HepG2 (cell line): ENCODE data around the gene ZKSCAN3. TPM values are rescaled to one million over a fixed set of nuclear protein-coding genes. Genes with fewer than 3 reads are reported as not detected.
A peak's percentile ranks its signal among the peaks of the same experiment; 100 is the strongest.

ENCODE experiments used
- ELF3 ChIP-seq: IDR thresholded peaks from 2 replicates; pipeline ENCODE4 v1.6.1; 2016; ENCODE audit warnings: missing genetic modification reagents, missing compliant biosample characterization
- GMEB1 ChIP-seq: sonication (generic); formaldehyde crosslinking; IDR thresholded peaks from 2 replicates; pipeline ENCODE4 v1.5.1; 2020; ENCODE audit warnings: missing genetic modification reagents, mild to moderate bottlenecking, borderline replicate concordance
- HDAC1 ChIP-seq: sonication (generic); formaldehyde crosslinking; IDR thresholded peaks from 2 replicates; pipeline ENCODE4 v1.5.1; 2020; ENCODE audit warnings: mild to moderate bottlenecking, missing genetic modification reagents
- HMG20B ChIP-seq: conservative IDR thresholded peaks from 2 replicates; pipeline ENCODE4 v1.6.1; 2016; ENCODE audit warnings: missing genetic modification reagents, missing compliant biosample characterization
- MED13 ChIP-seq: sonication (generic); formaldehyde crosslinking; IDR thresholded peaks from 2 replicates; pipeline ENCODE4 v1.5.0; 2020; ENCODE audit warnings: missing genetic modification reagents
- MIER3 ChIP-seq: IDR thresholded peaks from 2 replicates; pipeline ENCODE4 v1.6.1; 2016; ENCODE audit warnings: missing compliant biosample characterization, borderline replicate concordance
- RFXAP ChIP-seq: sonication (generic); formaldehyde crosslinking; IDR thresholded peaks from 2 replicates; pipeline ENCODE4 v1.4.0; 2020; ENCODE audit warnings: missing genetic modification reagents, borderline replicate concordance
- SKIL ChIP-seq: sonication (generic); formaldehyde crosslinking; IDR thresholded peaks from 2 replicates; pipeline ENCODE4 v1.8.0; 2022; ENCODE audit warnings: missing genetic modification reagents, mild to moderate bottlenecking, moderate library complexity, borderline replicate concordance
- SNAPC5 ChIP-seq: sonication (generic); formaldehyde crosslinking; IDR thresholded peaks from 2 replicates; pipeline ENCODE4 v1.8.1; 2023; ENCODE audit warnings: mild to moderate bottlenecking, missing genetic modification reagents, borderline replicate concordance
- TAF1 ChIP-seq: sonication (generic); formaldehyde crosslinking; IDR thresholded peaks from 2 replicates; pipeline ENCODE4 v1.4.0; 2020; ENCODE audit warnings: missing genetic modification reagents
- YEATS2 ChIP-seq: sonication (generic); formaldehyde crosslinking; IDR thresholded peaks from 2 replicates; pipeline ENCODE4 v1.4.0; 2020; ENCODE audit warnings: missing genetic modification reagents, borderline replicate concordance
- ZNF484 ChIP-seq: sonication (generic); formaldehyde crosslinking; IDR thresholded peaks from 2 replicates; pipeline ENCODE4 v1.5.1; 2020; ENCODE audit warnings: mild to moderate bottlenecking, low read depth, missing genetic modification reagents, borderline replicate concordance
- ZNF530 ChIP-seq: sonication (generic); formaldehyde crosslinking; IDR thresholded peaks from 2 replicates; pipeline ENCODE4 v1.5.0; 2020; ENCODE audit warnings: low read depth, mild to moderate bottlenecking, missing genetic modification reagents
- ZNF567 ChIP-seq: sonication (generic); formaldehyde crosslinking; IDR thresholded peaks from 2 replicates; pipeline ENCODE4 v1.8.1; 2023; ENCODE audit warnings: mild to moderate bottlenecking, missing genetic modification reagents, borderline replicate concordance
- ZNF761 ChIP-seq: sonication (generic); formaldehyde crosslinking; conservative IDR thresholded peaks from 2 replicates; pipeline ENCODE4 v1.4.0; 2020; ENCODE audit warnings: mild to moderate bottlenecking, missing genetic modification reagents
- ZNF792 ChIP-seq: IDR thresholded peaks from 2 replicates; pipeline ENCODE4 v1.6.1; 2016
- ZSCAN12 ChIP-seq: sonication (generic); formaldehyde crosslinking; IDR thresholded peaks from 2 replicates; pipeline ENCODE4 v1.9.0; 2021; ENCODE audit warnings: mild to moderate bottlenecking, missing genetic modification reagents
- ZUFSP ChIP-seq: sonication (generic); formaldehyde crosslinking; IDR thresholded peaks from 2 replicates; pipeline ENCODE4 v1.9.0; 2021; ENCODE audit warnings: missing genetic modification reagents, mild to moderate bottlenecking, borderline replicate concordance
- polyA plus RNA-seq, 8 experiments: library from polyadenylated mRNA; depleted of rRNA in 3 of 8; stranded (reverse) in 7 of 8; unstranded in 1 of 8; fragments of >200 nt; fragmentation: Illumina TruSeq in 4 of 8; extraction: Trizol in 4 of 8; gene quantifications; 2 replicates each; pipeline versions ENCODE4 v1.2.1 to v1.2.3, GENCODE V29; 2011 to 2016; ENCODE audit warnings: low read depth in 4 of 8, missing spikeins in 1 of 8, mixed read lengths in 1 of 8; ENCODE audit not compliant: insufficient read depth in 1 of 8
- total RNA-seq, 5 experiments: library from RNA; depleted of rRNA; stranded (reverse); fragments of >200 nt; fragmentation: Illumina TruSeq; extraction: Trizol; gene quantifications; 2 replicates each; pipeline ENCODE4 v1.2.3, GENCODE V29; 2016; ENCODE audit warnings: low read depth in 1 of 5
- TF ChIP-seq, protein P1 (sequence below): sonication (generic); formaldehyde crosslinking; IDR thresholded peaks from 2 replicates; pipeline ENCODE4 v1.8.0; 2022; ENCODE audit warnings: mild to moderate bottlenecking, missing genetic modification reagents; ENCODE audit not compliant: insufficient replicate concordance
- TF ChIP-seq, protein P2 (sequence below): sonication (generic); formaldehyde crosslinking; IDR thresholded peaks from 2 replicates; pipeline ENCODE4 v1.5.0; 2020; ENCODE audit warnings: missing genetic modification reagents, mild to moderate bottlenecking, borderline replicate concordance

ZKSCAN3 gene
- total and polyA plus RNA-seq, 2 of the 13 experiments (the other 11 are each of a cell fraction or from before 2014, with no cell fraction given), result 3.3 to 7.4 TPM

DNA sequence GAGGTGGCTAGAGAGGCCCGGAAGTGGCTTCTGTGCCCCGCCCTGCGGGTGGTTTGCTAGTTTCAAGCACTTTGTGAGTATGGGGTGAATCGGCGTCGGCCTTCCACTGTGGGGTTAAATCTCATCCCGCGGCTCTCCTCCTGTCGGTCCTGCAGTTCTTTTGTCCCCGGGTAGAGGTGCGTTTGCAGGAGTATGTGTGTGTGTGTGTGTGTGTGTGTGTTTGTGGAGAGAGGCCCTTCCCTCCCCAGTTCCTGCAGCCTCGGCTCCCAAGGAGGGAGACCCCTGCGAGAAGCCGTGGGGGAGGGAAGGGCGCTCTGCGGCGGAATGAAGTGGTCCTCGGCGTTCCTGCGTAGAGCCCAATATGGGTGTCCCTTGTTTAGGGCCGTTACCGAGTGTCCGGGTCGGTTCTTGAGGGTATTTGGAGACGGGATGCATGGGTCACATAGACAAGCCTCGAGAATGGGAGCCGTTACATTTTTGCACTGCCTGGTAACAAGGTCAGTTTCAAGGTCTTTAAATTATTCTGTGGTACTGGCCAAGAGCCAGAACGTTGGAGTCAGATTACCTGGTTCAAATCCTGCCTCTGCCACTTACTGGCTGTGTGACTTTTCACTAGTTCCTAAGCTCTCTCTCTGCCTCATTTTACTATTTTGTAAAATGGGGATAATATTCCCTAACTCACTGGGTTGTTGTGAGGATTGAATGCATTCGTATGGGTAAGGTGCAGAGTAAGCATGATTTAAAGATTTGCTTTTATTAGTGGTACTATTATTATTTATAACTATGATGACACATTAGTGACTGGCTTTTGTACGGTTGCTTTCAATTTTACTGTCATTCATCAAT lies at the start of gene ZKSCAN3 (continued):
- peak; percentile 50; the same call in 1 of the 2 replicates for TF ChIP-seq GMEB1 (CRISPR knock-in tag)
- no peak for TF ChIP-seq SKIL (CRISPR knock-in tag)
- peak; percentile 84; the same call in 1 of the 2 replicates for TF ChIP-seq ELF3
- TF ChIP-seq HMG20B (CRISPR knock-in tag), result no peak; the same call in 1 of the 2 replicates
- no peak; the same call in 1 of the 2 replicates for TF ChIP-seq MED13 (CRISPR knock-in tag)
- no peak for TF ChIP-seq ZUFSP
- no peak for TF ChIP-seq ZNF484
- no peak for TF ChIP-seq ZSCAN12 (CRISPR knock-in tag)
- peak; percentile 88 for TF ChIP-seq HDAC1 (CRISPR knock-in tag)
- TF ChIP-seq, protein P1, sequence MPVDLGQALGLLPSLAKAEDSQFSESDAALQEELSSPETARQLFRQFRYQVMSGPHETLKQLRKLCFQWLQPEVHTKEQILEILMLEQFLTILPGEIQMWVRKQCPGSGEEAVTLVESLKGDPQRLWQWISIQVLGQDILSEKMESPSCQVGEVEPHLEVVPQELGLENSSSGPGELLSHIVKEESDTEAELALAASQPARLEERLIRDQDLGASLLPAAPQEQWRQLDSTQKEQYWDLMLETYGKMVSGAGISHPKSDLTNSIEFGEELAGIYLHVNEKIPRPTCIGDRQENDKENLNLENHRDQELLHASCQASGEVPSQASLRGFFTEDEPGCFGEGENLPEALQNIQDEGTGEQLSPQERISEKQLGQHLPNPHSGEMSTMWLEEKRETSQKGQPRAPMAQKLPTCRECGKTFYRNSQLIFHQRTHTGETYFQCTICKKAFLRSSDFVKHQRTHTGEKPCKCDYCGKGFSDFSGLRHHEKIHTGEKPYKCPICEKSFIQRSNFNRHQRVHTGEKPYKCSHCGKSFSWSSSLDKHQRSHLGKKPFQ, result no peak
- TF ChIP-seq ZNF761 (CRISPR knock-in tag), result 0 out of 2 replicates have a peak, but pooled peaks have one; percentile 49
- no peak for TF ChIP-seq MIER3
- TF ChIP-seq, protein P2, sequence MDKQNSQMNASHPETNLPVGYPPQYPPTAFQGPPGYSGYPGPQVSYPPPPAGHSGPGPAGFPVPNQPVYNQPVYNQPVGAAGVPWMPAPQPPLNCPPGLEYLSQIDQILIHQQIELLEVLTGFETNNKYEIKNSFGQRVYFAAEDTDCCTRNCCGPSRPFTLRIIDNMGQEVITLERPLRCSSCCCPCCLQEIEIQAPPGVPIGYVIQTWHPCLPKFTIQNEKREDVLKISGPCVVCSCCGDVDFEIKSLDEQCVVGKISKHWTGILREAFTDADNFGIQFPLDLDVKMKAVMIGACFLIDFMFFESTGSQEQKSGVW, result no peak
- peak; percentile 81 for TF ChIP-seq TAF1 (CRISPR knock-in tag)
- peak; percentile 90; the same call in 1 of the 2 replicates for TF ChIP-seq YEATS2 (CRISPR knock-in tag)
- TF ChIP-seq ZNF530, result 0 out of 2 replicates have a peak, but pooled peaks have one; percentile 52
- no peak for TF ChIP-seq ZNF567
- no peak; the same call in 1 of the 2 replicates for TF ChIP-seq RFXAP (CRISPR knock-in tag)
- peak; percentile 84; the same call in 1 of the 2 replicates for TF ChIP-seq ZNF792 (CRISPR knock-in tag)
- no peak for TF ChIP-seq SNAPC5 (CRISPR knock-in tag)
